K562 (cell line): ENCODE data around the gene KCTD3. TPM values are rescaled to one million over a fixed set of nuclear protein-coding genes. Genes with fewer than 3 reads are reported as not detected.
A peak's percentile ranks its signal among the peaks of the same experiment; 100 is the strongest.

Experiments
- CBFA2T2 ChIP-seq: fragments of 450-650 bp; conservative IDR thresholded peaks from 2 replicates; pipeline ENCODE4 v1.6.1; 2017; ENCODE audit warnings: mild to moderate bottlenecking
- CHD4 ChIP-seq: fragments of 200-600 bp; sonication (generic); IDR thresholded peaks from 3 replicates; pipeline ENCODE4 v1.6.1; 2012; ENCODE audit warnings: low read depth, mild to moderate bottlenecking, mixed read lengths, low read length, inconsistent platforms; ENCODE audit not compliant: insufficient read depth, insufficient replicate concordance, poor library complexity, severe bottlenecking
- FOXM1 ChIP-seq, 2 experiments: fragments of 450-650 bp in 1 of 2; sonication (generic) in 1 of 2; formaldehyde crosslinking in 1 of 2; IDR thresholded peaks; 2 replicates each; pipeline versions ENCODE4 v1.6.1 to v1.9.0; 2017 to 2022; ENCODE audit warnings: low read depth in 2 of 2, mild to moderate bottlenecking in 2 of 2, missing genetic modification reagents in 1 of 2, moderate library complexity in 1 of 2
- PCBP1 ChIP-seq: fragments of 200-400 bp; formaldehyde crosslinking; IDR thresholded peaks from 2 replicates; pipeline ENCODE4 v1.6.1; 2018; ENCODE audit warnings: mild to moderate bottlenecking, low read depth, low read length; ENCODE audit not compliant: poor library complexity, severe bottlenecking
- ZEB2 ChIP-seq: fragments of 450-650 bp; IDR thresholded peaks from 2 replicates; pipeline ENCODE4 v1.6.1; 2016
- ZNF253 ChIP-seq: fragments of 250-450 bp; sonication (Bioruptor Pico); conservative IDR thresholded peaks from 2 replicates; pipeline ENCODE4 v1.6.1; 2021; ENCODE audit warnings: mild to moderate bottlenecking
- ZNF263 ChIP-seq: sonication (generic); formaldehyde crosslinking; IDR thresholded peaks from 2 replicates; pipeline ENCODE4 v1.8.0; 2022; ENCODE audit warnings: mild to moderate bottlenecking, missing genetic modification reagents, borderline replicate concordance
- polyA plus RNA-seq, 8 experiments: library from polyadenylated mRNA; depleted of rRNA in 4 of 8; stranded (reverse) in 5 of 8; unstranded in 3 of 8; fragments of >200 nt; fragmentation: Nextera tagmentation in 2 of 8; fragmentation: Illumina TruSeq in 1 of 8; extraction: Ambion mirVana in 2 of 8; extraction: Trizol in 1 of 8; gene quantifications; 2 replicates each; pipeline versions ENCODE4 v1.2.1 to v1.2.3, GENCODE V29; 2011 to 2014; ENCODE audit warnings: inconsistent platforms in 1 of 8, missing spikeins in 1 of 8
- total RNA-seq, 7 experiments: library from RNA; depleted of rRNA in 6 of 7; stranded (reverse); fragments of >200 nt in 6 of 7; fragmentation: Illumina TruSeq in 2 of 7; extraction: Trizol in 2 of 7; gene quantifications; 2 replicates each; pipeline versions ENCODE4 v1.2.1 to v1.2.3, GENCODE V29; 2011 to 2021; ENCODE audit warnings: low replicate concordance in 1 of 7
- TF ChIP-seq, protein P1 (sequence below): fragments of 450-650 bp; IDR thresholded peaks from 2 replicates; pipeline ENCODE4 v1.6.1; 2014; ENCODE audit warnings: low read depth, mild to moderate bottlenecking, moderate library complexity, borderline replicate concordance
- TF ChIP-seq, protein P2 (sequence below): sonication (generic); formaldehyde crosslinking; IDR thresholded peaks from 2 replicates; pipeline ENCODE4 v1.4.0; 2020; ENCODE audit warnings: mild to moderate bottlenecking, missing genetic modification reagents
- TF ChIP-seq, protein P3 (sequence below): fragments of 250-450 bp; sonication (Bioruptor Pico); IDR thresholded peaks from 2 replicates; pipeline ENCODE4 v1.8.0; 2022; ENCODE audit warnings: moderate library complexity, mild to moderate bottlenecking, inconsistent platforms
- TF ChIP-seq, protein P4 (sequence below): fragments of 250-450 bp; sonication (Bioruptor Pico); IDR thresholded peaks from 2 replicates; pipeline ENCODE4 v1.8.0; 2022; ENCODE audit warnings: inconsistent platforms, mild to moderate bottlenecking, moderate library complexity, borderline replicate concordance
- TF ChIP-seq, protein P5 (sequence below), 3 experiments: fragments of 200-800 bp in 1 of 3; sonication (Bioruptor generic) in 1 of 3; sonication (generic) in 1 of 3; formaldehyde crosslinking in 1 of 3; IDR thresholded peaks; 2 replicates each; pipeline versions ENCODE4 v1.6.1 to v1.8.0; 2016 to 2022; ENCODE audit warnings: mild to moderate bottlenecking in 2 of 3, missing compliant biosample characterization in 2 of 3, missing genetic modification characterization in 2 of 3, missing genetic modification reagents in 1 of 3
- TF ChIP-seq, protein P6 (sequence below): fragments of 150-350 bp; conservative IDR thresholded peaks from 2 replicates; pipeline ENCODE4 v1.6.1; 2014; ENCODE audit warnings: low read length

KCTD3 gene
- total and polyA plus RNA-seq, 9 of the 15 experiments (the other 6 are each of a cell fraction or from before 2014, with no cell fraction given) = 12.8 to 77.1 (median 44.3) TPM

DNA sequence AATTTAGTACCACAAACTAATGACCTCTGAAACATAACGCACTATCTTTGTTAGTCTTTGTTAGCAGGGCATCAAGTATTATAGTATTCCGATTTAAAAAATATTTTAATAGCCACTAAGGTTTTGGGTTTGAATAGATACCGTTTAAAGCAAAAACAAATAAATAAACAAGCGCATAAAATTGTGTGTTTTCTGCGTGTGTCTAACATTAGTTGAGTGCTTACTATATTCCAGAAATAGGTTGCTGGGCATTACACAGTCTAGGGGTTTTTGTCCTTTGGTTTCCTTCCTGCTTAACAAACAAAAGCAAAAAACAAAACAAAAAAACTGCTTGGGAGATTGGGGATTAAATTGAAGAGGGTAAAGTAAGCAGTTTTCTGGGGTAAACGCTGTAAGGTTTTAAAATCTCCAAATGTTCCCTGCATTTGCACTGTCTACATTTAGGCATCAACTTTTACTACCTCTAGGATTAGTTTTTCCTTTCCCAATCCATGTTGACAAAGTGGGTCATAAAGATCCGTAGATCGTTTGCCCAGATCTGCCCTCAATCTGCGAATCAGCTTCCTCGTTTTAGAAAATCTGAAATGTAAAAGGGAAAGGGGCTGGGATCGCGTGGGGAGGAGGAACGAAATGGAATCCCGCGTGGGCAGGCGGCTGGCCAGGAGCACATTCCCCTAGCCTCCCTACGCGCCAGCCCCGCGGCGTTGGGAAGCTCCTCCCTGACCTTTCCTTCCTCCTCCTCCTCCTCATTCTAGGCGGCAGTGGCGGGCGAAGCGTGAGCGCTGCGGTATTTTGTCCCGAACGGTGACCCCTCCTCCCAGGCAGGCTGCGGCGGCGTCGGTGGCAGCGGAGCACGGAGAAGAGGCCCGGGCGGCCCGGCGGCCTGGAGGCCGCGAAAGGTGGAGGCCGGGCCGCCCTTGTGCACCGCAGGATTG lies at the start of gene KCTD3 (continued):
- TF ChIP-seq, protein P1, sequence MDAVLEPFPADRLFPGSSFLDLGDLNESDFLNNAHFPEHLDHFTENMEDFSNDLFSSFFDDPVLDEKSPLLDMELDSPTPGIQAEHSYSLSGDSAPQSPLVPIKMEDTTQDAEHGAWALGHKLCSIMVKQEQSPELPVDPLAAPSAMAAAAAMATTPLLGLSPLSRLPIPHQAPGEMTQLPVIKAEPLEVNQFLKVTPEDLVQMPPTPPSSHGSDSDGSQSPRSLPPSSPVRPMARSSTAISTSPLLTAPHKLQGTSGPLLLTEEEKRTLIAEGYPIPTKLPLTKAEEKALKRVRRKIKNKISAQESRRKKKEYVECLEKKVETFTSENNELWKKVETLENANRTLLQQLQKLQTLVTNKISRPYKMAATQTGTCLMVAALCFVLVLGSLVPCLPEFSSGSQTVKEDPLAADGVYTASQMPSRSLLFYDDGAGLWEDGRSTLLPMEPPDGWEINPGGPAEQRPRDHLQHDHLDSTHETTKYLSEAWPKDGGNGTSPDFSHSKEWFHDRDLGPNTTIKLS = no peak
- TF ChIP-seq ZNF253 = no peak
- TF ChIP-seq CHD4 = no peak
- TF ChIP-seq, protein P2, sequence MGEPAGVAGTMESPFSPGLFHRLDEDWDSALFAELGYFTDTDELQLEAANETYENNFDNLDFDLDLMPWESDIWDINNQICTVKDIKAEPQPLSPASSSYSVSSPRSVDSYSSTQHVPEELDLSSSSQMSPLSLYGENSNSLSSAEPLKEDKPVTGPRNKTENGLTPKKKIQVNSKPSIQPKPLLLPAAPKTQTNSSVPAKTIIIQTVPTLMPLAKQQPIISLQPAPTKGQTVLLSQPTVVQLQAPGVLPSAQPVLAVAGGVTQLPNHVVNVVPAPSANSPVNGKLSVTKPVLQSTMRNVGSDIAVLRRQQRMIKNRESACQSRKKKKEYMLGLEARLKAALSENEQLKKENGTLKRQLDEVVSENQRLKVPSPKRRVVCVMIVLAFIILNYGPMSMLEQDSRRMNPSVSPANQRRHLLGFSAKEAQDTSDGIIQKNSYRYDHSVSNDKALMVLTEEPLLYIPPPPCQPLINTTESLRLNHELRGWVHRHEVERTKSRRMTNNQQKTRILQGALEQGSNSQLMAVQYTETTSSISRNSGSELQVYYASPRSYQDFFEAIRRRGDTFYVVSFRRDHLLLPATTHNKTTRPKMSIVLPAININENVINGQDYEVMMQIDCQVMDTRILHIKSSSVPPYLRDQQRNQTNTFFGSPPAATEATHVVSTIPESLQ (CRISPR knock-in tag) = no peak
- no peak for TF ChIP-seq PCBP1
- TF ChIP-seq, protein P3, sequence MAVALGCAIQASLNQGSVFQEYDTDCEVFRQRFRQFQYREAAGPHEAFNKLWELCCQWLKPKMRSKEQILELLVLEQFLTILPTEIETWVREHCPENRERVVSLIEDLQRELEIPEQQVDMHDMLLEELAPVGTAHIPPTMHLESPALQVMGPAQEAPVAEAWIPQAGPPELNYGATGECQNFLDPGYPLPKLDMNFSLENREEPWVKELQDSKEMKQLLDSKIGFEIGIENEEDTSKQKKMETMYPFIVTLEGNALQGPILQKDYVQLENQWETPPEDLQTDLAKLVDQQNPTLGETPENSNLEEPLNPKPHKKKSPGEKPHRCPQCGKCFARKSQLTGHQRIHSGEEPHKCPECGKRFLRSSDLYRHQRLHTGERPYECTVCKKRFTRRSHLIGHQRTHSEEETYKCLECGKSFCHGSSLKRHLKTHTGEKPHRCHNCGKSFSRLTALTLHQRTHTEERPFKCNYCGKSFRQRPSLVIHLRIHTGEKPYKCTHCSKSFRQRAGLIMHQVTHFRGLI (CRISPR knock-in tag) = no peak
- TF ChIP-seq ZNF263 (CRISPR knock-in tag) = peak; percentile 94
- TF ChIP-seq ZEB2 = 0 out of 2 replicates have a peak, but pooled peaks have one; percentile 31
- TF ChIP-seq CBFA2T2 = no peak
- TF ChIP-seq, protein P4, sequence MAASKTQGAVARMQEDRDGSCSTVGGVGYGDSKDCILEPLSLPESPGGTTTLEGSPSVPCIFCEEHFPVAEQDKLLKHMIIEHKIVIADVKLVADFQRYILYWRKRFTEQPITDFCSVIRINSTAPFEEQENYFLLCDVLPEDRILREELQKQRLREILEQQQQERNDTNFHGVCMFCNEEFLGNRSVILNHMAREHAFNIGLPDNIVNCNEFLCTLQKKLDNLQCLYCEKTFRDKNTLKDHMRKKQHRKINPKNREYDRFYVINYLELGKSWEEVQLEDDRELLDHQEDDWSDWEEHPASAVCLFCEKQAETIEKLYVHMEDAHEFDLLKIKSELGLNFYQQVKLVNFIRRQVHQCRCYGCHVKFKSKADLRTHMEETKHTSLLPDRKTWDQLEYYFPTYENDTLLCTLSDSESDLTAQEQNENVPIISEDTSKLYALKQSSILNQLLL (CRISPR knock-in tag) = no peak
- TF ChIP-seq FOXM1 (IDR thresholded peaks at IDR 0.05; ENCODE audit: low read depth) = no peak
- TF ChIP-seq FOXM1 (CRISPR knock-in tag; IDR thresholded peaks at IDR 0.05; ENCODE audit: low read depth) = no peak
- TF ChIP-seq, protein P5, sequence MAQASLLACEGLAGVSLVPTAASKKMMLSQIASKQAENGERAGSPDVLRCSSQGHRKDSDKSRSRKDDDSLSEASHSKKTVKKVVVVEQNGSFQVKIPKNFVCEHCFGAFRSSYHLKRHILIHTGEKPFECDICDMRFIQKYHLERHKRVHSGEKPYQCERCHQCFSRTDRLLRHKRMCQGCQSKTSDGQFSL (CRISPR knock-in tag; IDR thresholded peaks at IDR 0.05) = no peak
- TF ChIP-seq, protein P5 (tag; IDR thresholded peaks at IDR 0.05) = no peak
- TF ChIP-seq, protein P6, sequence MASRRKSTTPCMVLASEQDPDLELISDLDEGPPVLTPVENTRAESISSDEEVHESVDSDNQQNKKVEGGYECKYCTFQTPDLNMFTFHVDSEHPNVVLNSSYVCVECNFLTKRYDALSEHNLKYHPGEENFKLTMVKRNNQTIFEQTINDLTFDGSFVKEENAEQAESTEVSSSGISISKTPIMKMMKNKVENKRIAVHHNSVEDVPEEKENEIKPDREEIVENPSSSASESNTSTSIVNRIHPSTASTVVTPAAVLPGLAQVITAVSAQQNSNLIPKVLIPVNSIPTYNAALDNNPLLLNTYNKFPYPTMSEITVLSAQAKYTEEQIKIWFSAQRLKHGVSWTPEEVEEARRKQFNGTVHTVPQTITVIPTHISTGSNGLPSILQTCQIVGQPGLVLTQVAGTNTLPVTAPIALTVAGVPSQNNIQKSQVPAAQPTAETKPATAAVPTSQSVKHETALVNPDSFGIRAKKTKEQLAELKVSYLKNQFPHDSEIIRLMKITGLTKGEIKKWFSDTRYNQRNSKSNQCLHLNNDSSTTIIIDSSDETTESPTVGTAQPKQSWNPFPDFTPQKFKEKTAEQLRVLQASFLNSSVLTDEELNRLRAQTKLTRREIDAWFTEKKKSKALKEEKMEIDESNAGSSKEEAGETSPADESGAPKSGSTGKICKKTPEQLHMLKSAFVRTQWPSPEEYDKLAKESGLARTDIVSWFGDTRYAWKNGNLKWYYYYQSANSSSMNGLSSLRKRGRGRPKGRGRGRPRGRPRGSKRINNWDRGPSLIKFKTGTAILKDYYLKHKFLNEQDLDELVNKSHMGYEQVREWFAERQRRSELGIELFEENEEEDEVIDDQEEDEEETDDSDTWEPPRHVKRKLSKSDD = peak; percentile 26; the same call in 1 of the 2 replicates
